ENCODE data around the gene ELMO3.
A peak's percentile ranks its signal among the peaks of the same experiment; 100 is the strongest.

The ELMO3 gene

GRCh38 chr16:67199011-67199807 lies at the start of gene ELMO3:
TSS of gene ELMO3 (plus strand) at chr16:67199131. CDS start at chr16:67199327, 196 bp downstream.
- no peak for DNase-seq (ENCODE audit: low spot score)

DNA sequence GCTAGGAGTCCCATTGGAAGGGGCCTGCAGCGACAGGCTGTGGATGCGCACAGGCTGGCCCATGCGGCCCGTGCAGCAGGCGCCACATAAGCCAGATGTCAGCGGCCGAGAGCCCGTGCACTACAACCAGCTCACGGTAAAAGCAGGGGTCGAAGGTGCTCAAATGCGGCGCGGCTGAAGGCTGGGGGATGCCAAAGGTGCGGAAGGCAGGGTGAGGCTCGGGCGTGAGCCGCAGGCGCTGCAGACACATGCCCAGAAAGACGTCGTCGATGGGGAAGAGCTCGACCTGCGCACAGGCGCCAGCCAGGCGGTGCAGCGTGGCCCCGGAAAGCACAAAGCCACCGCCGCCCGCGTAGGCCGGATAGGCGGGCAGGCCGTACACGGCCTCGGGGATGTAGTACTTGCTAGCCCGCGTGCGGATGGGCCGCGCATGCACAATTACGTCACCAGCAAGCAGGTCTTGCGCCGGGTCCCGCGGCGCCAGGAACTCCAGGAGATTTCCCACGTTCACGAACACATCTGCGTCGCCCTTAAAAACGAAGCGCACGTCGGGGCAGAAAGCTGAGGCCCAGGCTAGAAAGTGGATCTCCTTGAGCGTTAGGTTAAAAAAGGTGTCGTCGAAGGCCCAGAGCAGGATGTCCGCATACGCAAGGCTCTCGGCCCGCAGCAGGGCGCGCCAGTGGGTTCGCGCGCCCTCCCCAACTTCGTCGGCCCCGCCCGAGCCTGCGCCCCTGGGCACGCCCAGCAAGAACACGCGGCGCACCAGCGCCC lies 49.5 kb upstream of the ELMO3 start:
- DNase-seq (ENCODE audit: low spot score) = no peak

DNA sequence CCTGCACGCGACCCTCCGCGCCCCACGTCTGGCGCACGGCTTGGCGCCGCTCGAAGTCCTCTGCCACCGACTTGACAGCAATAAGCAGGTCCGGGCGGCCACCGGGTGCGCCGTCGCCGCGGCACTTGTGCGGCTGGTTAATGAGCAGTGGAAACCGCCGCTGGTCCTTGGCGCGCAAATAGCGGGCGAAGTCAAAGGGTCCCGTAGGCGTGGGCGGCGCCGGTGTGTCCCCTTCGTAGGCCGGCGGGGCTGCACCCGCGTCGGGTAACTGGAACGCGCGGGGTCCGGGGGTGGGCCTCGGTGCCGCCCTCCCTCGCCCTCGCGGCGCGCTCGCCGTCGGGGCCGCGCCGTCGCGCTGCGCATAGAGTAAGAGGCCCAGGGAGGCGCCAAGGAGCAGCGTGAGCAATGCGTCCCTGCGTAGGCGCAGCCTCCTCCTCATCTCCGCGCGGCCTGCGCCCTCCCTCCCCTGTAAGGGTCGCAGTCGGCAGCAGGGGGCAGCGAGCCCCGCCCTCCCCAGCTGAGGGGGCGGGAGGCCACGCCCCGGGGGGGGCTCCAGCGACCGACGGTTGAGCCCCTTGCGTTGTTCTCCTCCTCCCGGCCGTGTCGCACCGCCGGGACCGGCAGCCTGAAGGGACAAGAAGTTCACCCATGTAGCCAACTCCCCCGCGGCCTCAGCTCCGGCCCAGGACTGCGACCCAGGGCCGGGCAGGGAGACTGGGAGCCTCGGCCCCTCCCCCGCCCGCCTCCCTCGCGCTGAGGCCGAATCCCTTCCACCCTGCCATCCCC lies 48.7 kb upstream of the ELMO3 start:
- peak; percentile 80 for DNase-seq (ENCODE audit: low spot score)

DNA sequence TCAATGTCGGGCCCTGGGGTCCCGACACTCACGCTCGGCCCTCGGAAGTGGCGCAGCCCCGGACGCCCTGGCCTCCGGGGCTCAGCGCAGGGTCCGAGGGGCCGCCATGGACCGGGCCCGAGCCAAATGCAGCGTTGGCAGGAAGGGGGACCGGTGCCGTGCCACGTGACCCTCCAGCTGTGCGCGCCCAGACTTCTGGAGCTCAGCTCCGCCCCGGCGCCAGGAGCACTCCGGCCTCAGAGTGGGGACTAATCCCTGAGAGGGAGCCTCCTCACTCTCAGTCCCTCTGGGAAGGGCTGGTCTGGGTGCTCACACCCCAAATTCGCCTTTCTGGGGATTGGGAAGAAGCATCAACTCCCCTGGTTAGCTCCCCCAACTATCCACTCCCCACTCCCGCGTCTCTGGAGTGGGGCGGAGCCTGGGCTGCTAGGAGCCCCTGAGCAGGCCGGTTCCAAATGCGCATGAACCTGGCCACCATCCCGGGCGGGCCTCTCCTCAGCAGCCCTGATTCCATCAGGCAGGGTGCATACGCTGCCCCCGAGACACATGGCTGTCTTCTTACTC lies 48.0 kb upstream of the ELMO3 start, which contains the start of gene B3GNT9:
Gene B3GNT9 (minus strand): TSS at position 166 of the 564 bp plus-strand sequence. CDS start 513 bp downstream, outside the sequence.
- peak; percentile 91 for DNase-seq (ENCODE audit: low spot score)

GRCh38 chr16:67151431-67152097 lies 47.4 kb upstream of the ELMO3 start:
- DNase-seq (ENCODE audit: low spot score) = no peak

DNA sequence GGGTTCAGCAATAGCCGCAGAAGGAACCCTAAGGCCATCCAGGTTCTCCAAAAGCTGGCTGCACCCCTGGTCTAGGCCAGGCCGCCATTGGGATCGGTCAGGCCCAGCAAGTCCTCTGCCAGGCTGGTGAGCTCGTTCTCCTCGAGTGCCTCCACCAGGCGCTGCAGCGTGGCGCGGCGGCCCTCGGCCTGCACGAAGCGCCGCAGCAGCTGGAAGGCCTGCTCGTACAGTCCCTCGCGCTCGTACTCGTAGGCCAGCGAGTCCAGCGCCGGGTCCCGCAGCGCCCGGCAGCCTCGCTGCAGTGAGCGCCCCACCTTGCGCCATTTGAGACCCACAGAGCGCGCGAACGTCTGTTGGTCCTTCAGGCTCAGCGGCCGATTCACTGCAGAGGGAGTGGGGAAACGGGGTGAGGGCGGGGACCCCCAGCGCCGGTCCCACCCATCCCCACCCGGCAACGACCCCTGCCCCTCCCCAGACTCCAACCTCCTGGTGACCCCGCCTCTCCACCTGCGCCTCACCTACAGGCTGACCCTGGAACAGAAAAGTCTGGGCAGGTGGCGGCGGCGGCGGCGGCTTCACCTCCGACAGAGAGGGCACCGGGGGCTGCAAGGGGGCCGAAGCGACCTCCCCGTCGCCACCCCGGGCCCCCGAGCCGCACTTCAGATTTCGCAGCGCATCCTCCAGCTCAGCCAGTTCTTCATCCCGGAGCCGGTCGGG lies 44.2 kb upstream of the ELMO3 start:
- peak; percentile 60 for DNase-seq (ENCODE audit: low spot score)

GRCh38 chr16:67155295-67156142 lies 43.4 kb upstream of the ELMO3 start:
- peak; percentile 82 for DNase-seq (ENCODE audit: low spot score)

DNA sequence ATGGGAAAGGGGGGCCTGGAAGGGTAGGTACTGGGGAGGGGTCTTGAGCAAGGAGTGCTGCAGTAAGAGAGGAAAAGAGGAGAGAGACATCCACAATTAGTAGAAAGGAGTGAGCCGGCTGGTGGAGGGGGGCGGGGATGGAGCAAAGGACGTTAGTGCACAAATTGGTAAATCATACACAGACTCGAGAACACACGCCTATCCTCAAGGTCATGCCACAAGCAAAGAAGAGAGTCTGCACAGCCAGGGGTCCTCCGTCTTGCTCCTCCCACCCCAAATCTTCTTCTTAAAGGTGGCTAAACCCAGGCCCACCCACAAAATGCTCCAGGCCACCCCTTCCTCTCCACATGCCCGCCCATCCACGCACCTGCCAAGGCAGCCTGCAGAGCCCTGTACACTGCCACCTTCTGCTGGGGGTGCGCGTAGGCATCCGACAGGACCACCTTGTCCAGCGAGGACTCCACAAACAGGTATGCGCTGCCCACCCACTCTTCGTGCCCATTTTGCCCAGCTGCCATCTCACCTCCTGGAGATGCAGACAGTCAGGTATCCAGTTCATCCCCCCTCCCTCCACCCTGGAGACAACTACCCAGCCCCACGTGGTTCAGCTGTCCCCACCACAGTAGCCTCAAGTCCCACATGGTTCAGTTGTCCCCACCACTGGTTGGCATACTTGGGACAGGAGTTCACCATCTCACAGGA lies 42.6 kb upstream of the ELMO3 start:
- DNase-seq (ENCODE audit: low spot score) = peak; percentile 62

DNA sequence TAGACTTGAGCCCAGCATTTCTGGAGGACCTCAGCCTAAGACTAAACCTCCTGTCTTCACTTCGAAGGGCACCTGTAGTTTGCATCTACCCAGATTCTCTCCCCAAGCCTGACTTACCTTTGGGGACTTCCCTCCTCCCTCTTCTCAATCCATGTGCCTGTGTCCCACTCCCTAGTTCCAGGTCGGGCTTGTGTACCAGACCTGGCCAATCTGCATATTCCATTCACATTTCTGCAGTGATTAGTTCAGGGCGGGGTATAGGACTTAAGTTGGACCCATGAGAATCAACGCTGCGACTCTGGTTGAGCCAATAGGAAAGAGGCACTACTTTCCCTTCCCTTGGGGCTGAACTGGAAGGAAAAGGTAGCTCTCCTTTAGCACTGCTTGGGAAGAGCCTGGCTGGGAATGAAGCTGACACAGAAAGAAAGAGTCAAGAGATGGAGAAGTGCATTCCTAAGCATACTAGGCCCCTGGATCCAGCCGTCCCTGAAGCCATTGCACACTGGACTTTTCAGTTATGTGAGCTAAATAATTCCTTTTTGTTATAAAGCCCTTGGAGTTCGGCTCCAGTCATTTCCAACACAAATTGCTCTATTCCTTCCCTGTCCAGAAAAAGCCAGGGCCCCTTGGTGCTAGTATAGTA lies 41.7 kb upstream of the ELMO3 start:
- DNase-seq (ENCODE audit: low spot score) = no peak

GRCh38 chr16:67157892-67158635 lies 40.9 kb upstream of the ELMO3 start:
- no peak for DNase-seq (ENCODE audit: low spot score)

DNA sequence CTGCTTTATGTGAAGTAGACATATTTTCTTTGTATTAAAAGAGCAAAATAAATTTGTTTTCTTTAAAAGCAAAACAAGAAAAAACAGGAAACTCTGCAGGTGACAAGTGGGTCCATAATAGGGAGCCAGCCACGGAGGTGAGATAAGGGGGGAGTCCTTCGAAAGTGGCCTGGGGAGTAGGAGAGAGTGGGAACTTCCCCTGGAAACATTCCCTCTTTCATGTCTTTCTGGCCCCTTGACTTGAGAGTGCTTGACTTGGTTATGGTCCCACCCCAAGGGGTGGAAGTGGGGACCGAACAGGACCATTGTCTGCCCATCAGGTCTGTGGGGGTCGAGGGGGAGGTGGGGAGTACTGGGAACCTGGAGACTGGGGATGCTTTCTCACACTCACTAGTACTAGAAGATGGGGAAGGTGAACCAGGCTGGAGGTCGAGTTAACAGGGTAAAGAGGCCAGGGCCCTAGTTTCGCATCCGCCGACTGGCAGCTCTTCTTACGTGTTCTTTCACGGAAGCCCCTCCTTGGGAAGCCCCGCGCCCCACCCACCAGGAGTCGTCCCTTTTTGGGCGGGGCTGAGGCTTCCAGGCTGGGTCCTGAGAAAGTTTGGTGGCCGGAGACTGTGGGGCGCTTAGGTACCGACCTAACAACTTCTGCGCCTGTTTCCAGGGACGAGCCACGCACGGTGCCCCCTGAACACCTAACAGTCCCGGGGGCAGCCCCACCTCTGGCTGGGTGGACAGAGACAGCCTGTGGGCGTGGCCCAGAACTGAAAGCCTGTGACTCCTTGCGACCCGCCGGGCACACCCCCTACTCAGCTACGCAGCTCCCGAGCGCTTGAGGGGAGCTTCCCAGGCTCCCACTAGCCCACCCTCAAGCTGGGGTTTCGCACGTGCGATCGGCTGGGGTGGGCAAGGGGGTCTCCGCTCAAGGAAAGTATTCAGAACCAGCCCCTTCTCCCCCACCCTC lies 40.0 kb upstream of the ELMO3 start:
- DNase-seq (ENCODE audit: low spot score) = no peak

GRCh38 chr16:67161595-67162058 lies 37.3 kb upstream of the ELMO3 start:
- DNase-seq (ENCODE audit: low spot score) = no peak

- no peak for DNase-seq (ENCODE audit: low spot score)
Observed at GRCh38 chr16:67162506-67163163, 36.3 kb upstream of the ELMO3 start.

DNA sequence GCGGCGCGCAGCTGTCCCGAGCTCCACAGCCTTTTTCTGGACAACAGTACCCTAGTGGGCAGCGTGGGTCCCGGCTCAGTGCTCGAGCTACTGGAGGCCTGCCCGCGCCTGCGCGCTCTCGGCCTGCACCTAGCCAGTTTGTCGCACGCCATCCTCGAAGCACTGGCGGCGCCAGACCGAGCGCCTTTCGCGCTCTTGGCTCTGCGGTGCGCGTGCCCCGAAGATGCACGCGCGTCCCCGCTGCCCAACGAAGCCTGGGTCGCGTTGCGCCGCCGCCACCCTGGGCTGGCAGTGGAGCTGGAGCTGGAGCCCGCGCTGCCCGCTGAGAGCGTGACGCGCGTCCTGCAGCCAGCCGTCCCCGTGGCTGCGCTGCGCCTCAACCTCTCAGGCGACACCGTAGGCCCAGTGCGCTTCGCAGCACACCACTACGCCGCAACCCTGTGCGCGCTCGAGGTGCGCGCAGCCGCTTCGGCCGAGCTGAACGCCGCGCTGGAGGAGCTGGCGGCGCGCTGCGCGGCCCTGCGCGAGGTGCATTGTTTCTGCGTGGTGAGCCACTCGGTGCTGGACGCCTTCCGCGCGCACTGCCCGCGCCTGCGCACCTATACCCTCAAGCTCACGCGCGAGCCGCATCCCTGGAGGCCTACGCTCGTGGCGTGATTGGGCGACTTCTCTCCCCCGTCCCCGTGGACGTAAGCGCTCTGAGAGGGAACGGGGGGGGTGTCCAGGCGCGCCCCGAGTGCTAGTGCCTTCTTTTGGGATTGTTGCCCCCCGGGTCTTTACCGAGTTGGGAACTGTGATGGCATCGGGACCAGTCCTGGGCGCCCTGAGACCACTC lies 35.5 kb upstream of the ELMO3 start:
- no peak for DNase-seq (ENCODE audit: low spot score)

DNA sequence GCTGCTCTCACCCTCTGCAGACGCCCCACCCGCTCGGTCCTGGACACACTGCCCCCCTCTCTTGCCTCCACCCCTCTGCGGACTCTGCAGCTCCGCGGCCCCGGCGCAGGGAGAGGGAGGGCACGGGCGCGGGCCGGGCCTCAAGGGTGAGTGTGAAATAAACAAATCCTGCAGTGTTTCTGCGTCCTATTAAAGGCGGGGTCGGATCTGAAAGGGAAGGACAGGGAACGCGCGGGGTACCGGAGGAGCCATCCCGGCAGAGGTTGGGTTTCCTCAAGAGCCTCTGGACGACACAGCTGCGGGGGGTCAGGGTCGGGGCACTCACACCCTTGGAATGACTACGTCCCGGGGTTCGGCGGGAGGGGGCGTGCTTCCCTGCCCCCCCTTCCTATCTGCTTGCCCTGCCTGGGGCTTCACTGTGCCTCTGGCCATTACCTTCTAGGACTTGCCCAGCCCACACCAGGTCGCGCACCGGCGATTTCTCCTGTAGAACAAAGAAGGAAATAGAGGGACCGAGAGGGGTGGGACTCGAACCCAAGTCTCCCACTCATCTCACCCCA lies 34.9 kb upstream of the ELMO3 start:
- DNase-seq (ENCODE audit: low spot score) = no peak

Measured in left forelimb (tissue), 1 donor.